Muscle of leg (tissue), 11 donors: ENCODE results near the gene ADCYAP1R1. TPM values are rescaled to one million over a fixed set of nuclear protein-coding genes. Genes with fewer than 3 reads are reported as not detected.

Experiments
- DNase-seq: peaks from one replicate; pipeline ENCODE4 v3.0.0; 2013
- H3K27ac ChIP-seq: one replicate; pipeline ENCODE4 v1.5.1; 2013; ENCODE audit warnings: mild to moderate bottlenecking, low read length, control low read depth
- H3K27me3 ChIP-seq: one replicate; pipeline ENCODE4 v1.6.1; 2013; ENCODE audit warnings: low read length; ENCODE audit not compliant: control insufficient read depth, insufficient read depth
- H3K36me3 ChIP-seq: one replicate; pipeline ENCODE4 v1.6.1; 2013; ENCODE audit warnings: low read length; ENCODE audit not compliant: control insufficient read depth, insufficient read depth
- H3K4me1 ChIP-seq: one replicate; pipeline ENCODE4 v1.6.1; 2013; ENCODE audit warnings: low read length; ENCODE audit not compliant: control insufficient read depth, insufficient read depth
- H3K4me3 ChIP-seq: one replicate; pipeline ENCODE4 v1.5.1; 2013; ENCODE audit warnings: low read length, control low read depth
- H3K9me3 ChIP-seq: replicated peaks from 2 replicates; pipeline ENCODE4 v1.6.1; 2013; ENCODE audit warnings: low read depth, low read length; ENCODE audit not compliant: control insufficient read depth
- WGBS: methylation state at CpG from one replicate; pipeline ENCODE4 v1.1.5; 2013; ENCODE audit warnings: missing lambda C conversion rate; ENCODE audit not compliant: insufficient coverage; 5-methylcytosine and 5-hydroxymethylcytosine counted together
- polyA plus RNA-seq, 8 donors: library from polyadenylated mRNA; unstranded; fragments of 120-200 nt; gene quantifications; one replicate each; pipeline versions ENCODE4 v1.2.1 to v1.2.3, GENCODE V29; 2013; ENCODE audit warnings: inconsistent platforms in 1 of 8, low replicate concordance in 1 of 8; ENCODE audit not compliant: insufficient read length in 8 of 8, insufficient read depth in 1 of 8
- total RNA-seq: library from RNA; stranded (reverse); fragments of 120-200 nt; gene quantifications from one replicate; pipeline ENCODE4 v1.2.4, GENCODE V29; 2013

Gene ADCYAP1R1
- total and polyA plus RNA-seq, 9 donors: 5.5 to 10.8 (median 7.8) TPM

- 50% methylated on average over 6 of the region's 8 CpGs for WGBS
- Histone ChIP-seq H3K4me1 (peaks cover 15% of the 10 kb centered on the region), H3K9me3 (no peaks in the 10 kb centered on the region), H3K36me3 (no peaks in the 10 kb centered on the region), H3K4me3 (no peak overlapping the region), H3K27me3 (no peaks in the 10 kb centered on the region), H3K27ac (no peak overlapping the region)
- no peak for DNase-seq
Observed at GRCh38 chr7:31096198-31096876, 44.2 kb downstream of the ADCYAP1R1 start.

- H3K4me3 ChIP-seq: no peak overlapping the region
- H3K36me3 ChIP-seq: no peaks in the 10 kb centered on the region
- 24% methylated on average over 6 of the region's 6 CpGs for WGBS
- H3K27ac ChIP-seq: no peak overlapping the region
- H3K27me3 ChIP-seq: no peaks in the 10 kb centered on the region
- no peaks in the 10 kb centered on the region for H3K9me3 ChIP-seq
- H3K4me1 ChIP-seq: peaks cover 15% of the 10 kb centered on the region
- DNase-seq: peak; percentile 88
Observed at GRCh38 chr7:31096877-31097258, 44.8 kb downstream of the ADCYAP1R1 start.

GRCh38 chr7:31098642-31099360 is 46.7 kb downstream of the ADCYAP1R1 start:
- DNase-seq: no peak
- peaks cover 2% of the 10 kb centered on the region for H3K27me3 ChIP-seq

GRCh38 chr7:31099451-31100444 is 47.6 kb downstream of the ADCYAP1R1 start:
- H3K4me3 ChIP-seq: no peak overlapping the region
- 80% methylated on average over 12 of the region's 20 CpGs for WGBS
- DNase-seq: no peak
- H3K27ac ChIP-seq: no peak overlapping the region
- peaks cover 39% of the 10 kb centered on the region for H3K4me1 ChIP-seq
- H3K27me3 ChIP-seq: peaks cover 2% of the 10 kb centered on the region
- no peaks in the 10 kb centered on the region for H3K9me3 ChIP-seq
- H3K36me3 ChIP-seq: no peaks in the 10 kb centered on the region

More at GRCh38 chr7:31098642-31099360, 46.7 kb downstream of the ADCYAP1R1 start:
- H3K4me1 ChIP-seq: peaks cover 31% of the 10 kb centered on the region
- no peak overlapping the region for H3K27ac ChIP-seq
- no peaks in the 10 kb centered on the region for H3K9me3 ChIP-seq
- no peak overlapping the region for H3K4me3 ChIP-seq
- WGBS: 86% methylated on average over 1 of the region's 5 CpGs
- H3K36me3 ChIP-seq: no peaks in the 10 kb centered on the region

GRCh38 chr7:31100445-31100844 is 48.3 kb downstream of the ADCYAP1R1 start:
- no peaks in the 10 kb centered on the region for H3K9me3 ChIP-seq
- peaks cover 46% of the 10 kb centered on the region for H3K4me1 ChIP-seq
- DNase-seq: no peak
- H3K36me3 ChIP-seq: no peaks in the 10 kb centered on the region
- no peak overlapping the region for H3K27ac ChIP-seq
- 33% methylated on average over 1 of the region's 2 CpGs for WGBS
- H3K27me3 ChIP-seq: peaks cover 2% of the 10 kb centered on the region
- H3K4me3 ChIP-seq: no peak overlapping the region

GRCh38 chr7:31100871-31101270 is 48.8 kb downstream of the ADCYAP1R1 start:
- no peaks in the 10 kb centered on the region for H3K9me3 ChIP-seq
- no peaks in the 10 kb centered on the region for H3K36me3 ChIP-seq
- 86% methylated on average over 2 of the region's 3 CpGs for WGBS
- H3K27me3 ChIP-seq: peaks cover 2% of the 10 kb centered on the region
- no peak overlapping the region for H3K4me3 ChIP-seq
- H3K4me1 ChIP-seq: peaks cover 46% of the 10 kb centered on the region
- no peak overlapping the region for H3K27ac ChIP-seq
- DNase-seq: no peak

GRCh38 chr7:31101544-31101943 is 49.4 kb downstream of the ADCYAP1R1 start:
- Histone ChIP-seq H3K27me3 (peaks cover 2% of the 10 kb centered on the region), H3K27ac (no peak overlapping the region), H3K9me3 (no peaks in the 10 kb centered on the region), H3K4me1 (peaks cover 43% of the 10 kb centered on the region), H3K36me3 (no peaks in the 10 kb centered on the region), H3K4me3 (no peak overlapping the region)
- no peak for DNase-seq
- WGBS: 86% methylated on average over 4 of the region's 5 CpGs

GRCh38 chr7:31102151-31102972 is 50.3 kb downstream of the ADCYAP1R1 start:
- Histone ChIP-seq H3K4me1 (peaks cover 35% of the 10 kb centered on the region), H3K9me3 (no peaks in the 10 kb centered on the region)

GRCh38 chr7:31102973-31103850 is 51.1 kb downstream of the ADCYAP1R1 start:
- 54% methylated on average over 5 of the region's 9 CpGs for WGBS
- DNase-seq: no peak
- H3K9me3 ChIP-seq: no peaks in the 10 kb centered on the region
- H3K27me3 ChIP-seq: peaks cover 2% of the 10 kb centered on the region
- H3K4me1 ChIP-seq: peaks cover 34% of the 10 kb centered on the region
- no peaks in the 10 kb centered on the region for H3K36me3 ChIP-seq
- no peak overlapping the region for H3K27ac ChIP-seq
- no peak overlapping the region for H3K4me3 ChIP-seq

More at GRCh38 chr7:31102151-31102972, 50.3 kb downstream of the ADCYAP1R1 start:
- no peak overlapping the region for H3K4me3 ChIP-seq
- H3K27ac ChIP-seq: no peak overlapping the region
- H3K36me3 ChIP-seq: no peaks in the 10 kb centered on the region
- 82% methylated on average over 10 of the region's 12 CpGs for WGBS
- no peak for DNase-seq
- peaks cover 2% of the 10 kb centered on the region for H3K27me3 ChIP-seq
